Liver (tissue), 3 donors: Measurements from ENCODE around the gene TLCD1.

Experiments used
- CTCF ChIP-seq: fragments of 150-350 bp; IDR thresholded peaks from 2 replicates; pipeline ENCODE4 v1.5.1; 2017; ENCODE audit warnings: improper control_type of control experiment, low read depth, low read length; ENCODE audit not compliant: missing input control
- FOXA1 ChIP-seq: IDR thresholded peaks from 2 replicates; pipeline ENCODE4 v1.6.1; 2016; ENCODE audit warnings: antibody characterized with exemption
- RAD21 ChIP-seq, 2 donors: IDR thresholded peaks; 2 replicates each; pipeline ENCODE4 v1.6.1; 2016; ENCODE audit warnings: antibody characterized with exemption in 2 of 2, mild to moderate bottlenecking in 2 of 2
- SP1 ChIP-seq: IDR thresholded peaks from 2 replicates; pipeline ENCODE4 v1.6.1; 2018; ENCODE audit warnings: antibody characterized with exemption, mild to moderate bottlenecking
- TAF1 ChIP-seq: conservative IDR thresholded peaks from 2 replicates; pipeline ENCODE4 v1.6.1; 2016; ENCODE audit warnings: antibody characterized with exemption, mild to moderate bottlenecking
- YY1 ChIP-seq: IDR thresholded peaks from 2 replicates; pipeline ENCODE4 v1.6.1; 2016; ENCODE audit warnings: antibody characterized with exemption, mild to moderate bottlenecking
- donor health status: healthy.
- donor health status: healthy.

- TF ChIP-seq RAD21 (IDR thresholded peaks at IDR 0.05) (no peak), FOXA1 (no peak), YY1 (no peak), CTCF (no peak), TAF1 (no peak), SP1 (no peak)
Measured at GRCh38 chr17:28712032-28712704, 13.9 kb downstream of the TLCD1 start.
